ENCODE results near the gene CARD10.

- TF ChIP-seq CTCF (IDR thresholded peaks at IDR 0.05) (no peak), EZH2 (IDR thresholded peaks at IDR 0.05) (no peak)
Measured at GRCh38 chr22:37526376-37526775, 7.2 kb upstream of the CARD10 start.

Data from neural progenitor cell (in vitro differentiated cells).